NK-92 treated with Interleukin-12 subunit alpha and Interleukin-12 subunit beta, amount 100 ng/mL, for 24 hours (cell line): ENCODE measurements around the gene SYNJ2BP.

Experiments
- DNase-seq: peaks from one replicate; lab custom pipeline; 2025; lab: John Stamatoyannopoulos, UW

Gene SYNJ2BP

GRCh38 chr14:70391493-70392391 lies 25.1 kb downstream of the SYNJ2BP start:
- no peak for DNase-seq

GRCh38 chr14:70382536-70382935 lies 34.4 kb downstream of the SYNJ2BP start:
- no peak for DNase-seq

- no peak for DNase-seq
These were observed 36.1 kb downstream of the SYNJ2BP start for GRCh38 chr14:70380824-70381223.

- no peak for DNase-seq
These were observed 38.2 kb downstream of the SYNJ2BP start for GRCh38 chr14:70378696-70379095.
